Measurements from ENCODE around the gene RAET1L. TPM values are rescaled to one million over a fixed set of nuclear protein-coding genes. Genes with fewer than 3 reads are reported as not detected.

The RAET1L gene
- total RNA-seq, 1 donor = not detected

- H3K4me3 ChIP-seq (ENCODE audit: low read depth, low read length) = no peak overlapping the region
- no peak for DNase-seq (ENCODE audit: low read depth)
- TF ChIP-seq CTCF (IDR thresholded peaks at IDR 0.05; ENCODE audit: insufficient read depth, low read length) = no peak
Observed at GRCh38 chr6:149988550-149989346, 36.6 kb downstream of the RAET1L start.

GRCh38 chr6:149987602-149988107, 37.7 kb downstream of the RAET1L start:
- no peak for TF ChIP-seq CTCF (IDR thresholded peaks at IDR 0.05; ENCODE audit: insufficient read depth, low read length)
- DNase-seq (ENCODE audit: low read depth) = no peak
- no peak overlapping the region for H3K4me3 ChIP-seq (ENCODE audit: low read depth, low read length)

- H3K4me3 ChIP-seq (ENCODE audit: low read depth, low read length) = no peak overlapping the region
- DNase-seq (ENCODE audit: low read depth) = no peak
- TF ChIP-seq CTCF (IDR thresholded peaks at IDR 0.05; ENCODE audit: insufficient read depth, low read length) = no peak
Observed at GRCh38 chr6:149985481-149985937, 39.8 kb downstream of the RAET1L start.

GRCh38 chr6:149984773-149985172, 40.6 kb downstream of the RAET1L start:
- no peak for TF ChIP-seq CTCF (IDR thresholded peaks at IDR 0.05; ENCODE audit: insufficient read depth, low read length)
- DNase-seq (ENCODE audit: low read depth) = no peak
- no peak overlapping the region for H3K4me3 ChIP-seq (ENCODE audit: low read depth, low read length)

- DNase-seq (ENCODE audit: low read depth) = no peak
- no peak overlapping the region for H3K4me3 ChIP-seq (ENCODE audit: low read depth, low read length)
- no peak for TF ChIP-seq CTCF (IDR thresholded peaks at IDR 0.05; ENCODE audit: insufficient read depth, low read length)
Observed at GRCh38 chr6:149983145-149983544, 42.2 kb downstream of the RAET1L start.

- no peak overlapping the region for H3K4me3 ChIP-seq (ENCODE audit: low read depth, low read length)
- TF ChIP-seq CTCF (IDR thresholded peaks at IDR 0.05; ENCODE audit: insufficient read depth, low read length) = no peak
- DNase-seq (ENCODE audit: low read depth) = no peak
Observed at GRCh38 chr6:149979293-149979692, 46.0 kb downstream of the RAET1L start.

All from fibroblast of the aortic adventitia (primary cell).